GM18499 (cell line): ENCODE results near the gene TMEM121B.

Source experiments
- ATAC-seq: cut with Tn5 transposase; IDR thresholded peaks from one replicate; pipeline ENCODE4 v1.9.1; 2021; ENCODE audit warnings: moderate number of reproducible peaks; ENCODE audit not compliant: insufficient read depth, unreplicated experiment

Gene TMEM121B

DNA sequence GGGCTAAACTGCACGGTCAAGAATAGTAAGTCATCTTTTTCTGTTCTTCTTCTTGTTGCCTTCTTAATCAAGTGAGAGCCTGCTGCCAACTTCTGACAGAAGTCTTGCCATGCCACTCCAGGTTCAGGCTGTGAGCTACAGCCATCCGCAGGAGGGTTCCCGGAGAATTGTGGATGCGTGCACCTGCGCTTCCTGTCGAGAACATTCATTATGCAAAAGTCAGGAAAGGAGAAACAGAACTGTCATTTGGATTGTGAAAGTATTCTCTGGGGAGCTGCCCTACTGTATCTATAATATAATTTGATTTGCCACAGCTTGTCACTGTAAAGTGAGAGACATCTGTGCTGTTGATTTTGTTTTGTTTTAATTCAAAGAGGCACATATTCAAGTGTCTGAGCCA is 24.1 kb downstream of the TMEM121B start:
- no peak for ATAC-seq

DNA sequence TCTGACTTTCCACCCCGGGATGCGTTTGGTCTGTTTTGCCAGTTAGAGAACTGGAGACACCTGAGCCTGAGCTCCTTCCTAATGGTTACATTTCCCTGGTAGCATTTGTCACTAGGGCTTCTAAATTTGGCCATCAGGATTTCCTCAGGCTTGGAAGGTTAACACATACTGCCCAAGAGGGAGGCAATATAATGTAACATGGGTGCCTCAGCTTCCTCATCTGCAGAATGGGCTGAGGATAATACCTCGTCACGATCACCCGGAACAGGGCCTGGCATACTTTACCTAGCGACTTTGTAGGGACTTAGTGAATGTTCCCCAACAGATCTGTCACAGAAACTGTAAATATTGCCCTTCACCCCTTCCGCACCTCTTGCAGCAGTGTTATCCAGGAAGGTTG is 25.1 kb downstream of the TMEM121B start:
- ATAC-seq: no peak

DNA sequence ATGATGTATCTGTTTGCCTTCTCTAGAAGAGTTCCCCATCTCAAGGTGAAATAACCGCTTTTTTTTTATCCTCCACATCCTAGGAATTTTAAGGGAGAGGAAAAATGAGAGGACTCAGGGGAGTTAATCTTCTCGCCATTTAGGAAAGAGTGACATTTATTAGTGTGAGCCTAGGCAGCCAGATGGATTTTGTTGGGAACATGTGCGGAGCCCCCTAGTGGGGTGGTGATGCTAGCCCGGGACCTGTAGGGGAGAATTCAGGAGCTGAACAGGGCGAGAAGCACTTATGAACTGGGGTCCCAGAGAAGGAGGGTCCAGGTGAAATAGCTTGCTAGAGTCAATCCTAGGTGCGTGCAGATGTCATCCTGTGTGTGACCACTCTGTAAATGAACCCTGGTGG is 25.6 kb downstream of the TMEM121B start:
- ATAC-seq: no peak

DNA sequence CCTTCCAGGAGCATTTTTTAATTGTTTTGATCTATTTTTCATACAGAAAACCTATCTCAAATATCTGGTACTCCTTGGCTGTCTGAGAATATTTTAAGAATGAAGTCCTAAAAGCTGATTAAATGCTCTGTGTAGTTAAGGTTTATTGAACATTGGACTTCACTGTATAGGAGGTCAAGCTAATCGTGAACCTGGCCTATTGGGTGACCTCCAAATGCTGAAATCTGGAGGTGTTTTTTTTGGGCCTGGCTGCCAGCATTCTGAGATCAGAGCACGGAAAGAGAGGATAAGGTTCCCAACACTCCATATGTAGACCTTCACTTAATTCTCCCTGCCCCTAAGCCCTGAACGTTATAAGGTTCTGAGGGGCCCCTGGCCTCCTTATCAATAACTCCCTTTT is 28.1 kb downstream of the TMEM121B start:
- no peak for ATAC-seq

DNA sequence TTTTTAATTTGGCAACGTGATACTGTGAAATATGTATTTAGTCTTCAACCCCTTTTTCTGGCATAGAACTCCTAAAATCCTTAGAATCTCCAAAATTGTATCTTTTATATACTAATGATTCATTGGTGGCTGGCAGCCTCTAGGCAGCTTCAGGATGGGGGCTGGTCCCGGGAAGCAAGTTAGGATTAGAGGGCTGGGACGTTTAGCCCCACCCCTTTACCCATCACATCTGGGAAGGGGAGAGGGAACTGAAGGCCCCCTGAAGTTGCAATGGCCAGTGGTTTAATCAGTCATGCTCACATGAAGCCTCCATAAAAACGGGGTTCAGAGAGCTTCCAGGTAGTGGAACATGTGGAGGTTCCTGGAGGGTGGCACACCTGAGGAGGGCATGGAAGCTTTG is 29.3 kb downstream of the TMEM121B start:
- ATAC-seq: no peak

DNA sequence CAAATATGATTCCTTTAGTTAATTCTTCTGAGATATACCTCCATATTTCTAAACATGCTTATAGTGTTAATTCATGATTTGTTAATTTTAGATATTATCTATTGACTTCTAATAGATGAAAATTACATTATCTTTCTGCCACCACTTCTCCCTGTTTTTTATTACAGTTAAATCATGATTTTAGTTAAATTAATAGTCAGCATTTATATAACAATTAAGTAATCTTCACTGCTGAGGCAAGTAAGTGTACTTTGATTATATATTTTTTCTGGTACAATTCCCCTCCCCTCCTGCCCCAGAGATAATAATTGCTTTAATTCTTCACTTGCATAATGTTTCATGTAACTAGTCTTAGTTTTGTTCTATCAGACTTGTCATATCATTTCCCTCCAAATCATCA is 30.6 kb downstream of the TMEM121B start:
- no peak for ATAC-seq

DNA sequence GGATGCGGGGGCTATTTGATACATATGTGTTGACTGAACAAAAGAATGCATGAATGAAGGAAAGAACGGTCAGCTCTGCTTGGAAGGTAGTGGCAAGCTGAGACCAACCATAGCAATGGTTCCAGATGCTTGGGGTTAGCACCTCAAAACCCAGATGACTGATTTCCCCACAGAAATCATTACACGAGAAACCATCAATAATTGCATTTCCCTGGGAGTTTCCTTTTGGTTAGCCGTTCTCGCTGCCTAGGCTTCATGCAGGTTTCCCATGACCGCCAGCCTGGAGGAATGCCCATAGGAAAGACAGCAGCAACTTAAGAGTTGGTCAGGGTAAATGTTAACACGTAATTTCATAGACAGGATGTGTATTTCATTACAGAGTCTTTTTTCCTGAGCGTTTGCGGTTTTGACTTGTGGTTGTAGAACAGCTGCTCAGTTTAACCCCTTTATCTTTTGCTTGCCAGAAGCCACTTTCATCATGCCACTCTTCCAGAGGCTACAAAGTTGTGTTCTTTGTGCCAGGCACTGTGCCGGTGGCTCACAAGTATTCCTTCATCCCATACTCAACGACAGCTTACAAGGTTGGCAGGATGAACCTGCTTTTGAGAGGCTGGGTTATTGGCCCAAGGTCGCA is 33.5 kb downstream of the TMEM121B start:
- peak; percentile 43 for ATAC-seq

DNA sequence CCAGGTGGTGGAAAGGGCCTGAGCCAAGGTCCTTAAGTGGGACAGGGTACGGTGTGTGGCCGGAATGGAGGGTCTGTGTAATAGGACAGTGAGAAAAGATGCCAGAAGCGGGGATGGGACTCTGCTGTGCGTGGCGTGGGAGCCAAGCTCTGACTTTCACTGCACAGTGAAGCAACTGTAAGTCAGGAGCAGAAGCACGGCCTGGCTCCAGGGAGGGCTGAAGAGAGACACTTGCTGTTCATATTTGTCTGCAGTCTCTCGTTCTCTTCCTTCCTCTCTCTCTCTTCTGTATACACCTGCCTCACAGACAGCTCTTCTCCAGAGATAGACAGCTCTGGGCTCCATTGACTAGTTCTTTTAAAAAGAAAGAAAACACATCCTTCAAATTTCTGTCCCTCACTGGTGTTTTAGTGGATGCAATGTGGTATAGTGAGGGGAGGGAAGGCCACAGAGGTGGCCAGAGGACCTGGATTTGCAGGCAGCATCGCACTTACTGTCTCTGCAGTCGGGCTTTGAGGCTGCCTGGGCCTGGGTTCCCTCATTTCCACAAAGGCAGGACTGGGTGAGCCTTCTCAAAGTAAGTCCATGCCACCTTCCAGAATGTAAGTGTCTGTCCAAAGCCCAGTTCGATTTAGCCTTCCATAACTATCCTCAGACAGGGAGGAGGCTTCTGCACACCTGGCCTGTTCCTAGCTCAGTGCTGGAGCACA is 34.2 kb downstream of the TMEM121B start:
- no peak for ATAC-seq

DNA sequence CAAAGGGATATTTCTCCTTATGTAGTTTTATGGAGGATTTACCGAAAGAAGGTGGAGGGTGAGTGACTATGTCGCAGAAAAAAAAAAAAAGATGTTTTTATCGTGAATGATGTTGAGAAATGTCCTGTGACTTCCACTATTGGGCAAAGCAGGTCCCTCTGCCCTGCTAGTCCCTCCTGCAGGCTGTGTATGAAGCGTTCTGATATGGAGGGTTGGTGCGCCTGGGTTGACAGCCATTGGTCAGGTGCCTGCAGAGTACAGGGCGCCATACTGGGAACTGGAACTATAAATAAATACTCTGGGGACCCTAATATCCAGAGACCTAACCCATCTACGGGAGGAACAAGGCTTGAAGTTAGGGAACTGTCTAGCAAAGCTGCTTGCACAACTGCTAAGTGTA is 34.9 kb downstream of the TMEM121B start:
- no peak for ATAC-seq

DNA sequence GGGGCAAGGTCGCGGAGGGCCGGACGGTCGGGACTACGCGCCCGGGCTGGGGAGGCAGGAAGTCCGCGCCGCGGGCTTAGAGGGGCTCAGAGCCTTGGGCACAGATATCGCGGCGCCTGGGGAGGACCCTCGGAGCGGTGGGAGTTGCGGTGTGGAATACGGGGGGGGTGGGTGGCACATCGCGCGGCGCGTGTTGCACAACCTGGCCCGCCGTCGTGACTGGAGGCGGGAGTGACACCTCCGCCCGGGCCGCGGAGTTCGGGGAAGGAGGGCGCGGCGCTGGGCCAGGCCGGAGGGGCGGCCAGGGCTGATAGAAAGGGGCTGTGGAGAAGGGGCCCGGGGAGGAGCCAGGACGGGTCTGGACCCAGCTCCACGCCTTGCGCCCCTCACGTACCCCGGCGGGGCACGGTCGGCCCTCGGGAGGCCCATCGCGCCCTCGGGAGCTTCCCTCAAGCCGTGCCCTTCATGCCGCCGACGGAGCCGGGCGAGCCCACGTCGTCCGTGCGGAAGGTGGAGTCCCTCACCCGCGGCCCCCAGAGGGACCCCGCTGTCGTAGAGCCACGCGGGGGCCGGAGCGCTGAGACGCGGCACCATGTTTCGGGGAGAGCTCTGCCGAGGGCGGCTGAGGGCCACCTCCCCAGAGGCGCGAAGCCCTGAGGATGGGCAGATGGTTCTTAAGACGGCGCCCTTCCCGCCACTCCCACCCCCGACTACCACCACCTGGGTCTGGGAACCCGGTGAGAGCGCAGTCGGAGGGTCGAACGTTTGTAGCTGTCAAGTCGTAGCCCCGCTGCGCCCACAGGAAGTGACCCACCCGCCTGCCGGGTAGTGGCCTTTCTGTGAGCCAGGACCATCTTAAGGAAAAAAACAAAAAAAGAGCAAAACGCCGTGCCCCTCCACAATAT is 35.6 kb downstream of the TMEM121B start:
- no peak for ATAC-seq

DNA sequence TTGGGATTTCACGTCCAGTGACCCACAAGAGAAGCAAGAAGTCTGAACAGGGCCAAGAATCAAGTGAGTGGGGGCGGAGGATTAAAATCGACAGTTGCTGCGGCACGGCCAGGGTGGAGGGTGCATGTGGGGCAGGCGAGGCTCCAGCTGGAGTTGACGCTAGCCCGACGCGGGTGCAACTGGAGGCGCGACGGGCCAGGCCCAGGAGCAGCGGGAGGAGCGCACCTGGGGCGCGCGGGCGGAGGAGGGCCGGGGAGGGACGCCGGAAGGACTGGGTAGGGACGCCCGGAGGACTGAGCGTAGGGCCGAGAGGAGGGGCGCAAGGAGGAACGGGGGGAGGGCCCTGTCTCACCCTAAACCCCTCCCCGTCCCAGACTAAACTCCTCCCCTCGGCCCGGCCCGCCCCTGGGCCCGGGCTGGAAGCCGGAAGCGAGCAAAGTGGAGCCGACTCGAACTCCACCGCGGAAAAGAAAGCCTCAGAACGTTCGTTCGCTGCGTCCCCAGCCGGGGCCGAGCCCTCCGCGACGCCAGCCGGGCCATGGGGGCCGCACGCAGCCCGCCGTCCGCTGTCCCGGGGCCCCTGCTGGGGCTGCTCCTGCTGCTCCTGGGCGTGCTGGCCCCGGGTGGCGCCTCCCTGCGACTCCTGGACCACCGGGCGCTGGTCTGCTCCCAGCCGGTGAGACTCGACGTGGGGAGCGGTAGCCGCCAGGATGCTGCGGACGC is 36.4 kb downstream of the TMEM121B start, which contains the start of gene IL17RA:
Gene IL17RA (plus strand): TSS at position 447 of the 723 bp plus-strand sequence. CDS start 92 bp downstream, at position 539.
- peak; percentile 59 for ATAC-seq

DNA sequence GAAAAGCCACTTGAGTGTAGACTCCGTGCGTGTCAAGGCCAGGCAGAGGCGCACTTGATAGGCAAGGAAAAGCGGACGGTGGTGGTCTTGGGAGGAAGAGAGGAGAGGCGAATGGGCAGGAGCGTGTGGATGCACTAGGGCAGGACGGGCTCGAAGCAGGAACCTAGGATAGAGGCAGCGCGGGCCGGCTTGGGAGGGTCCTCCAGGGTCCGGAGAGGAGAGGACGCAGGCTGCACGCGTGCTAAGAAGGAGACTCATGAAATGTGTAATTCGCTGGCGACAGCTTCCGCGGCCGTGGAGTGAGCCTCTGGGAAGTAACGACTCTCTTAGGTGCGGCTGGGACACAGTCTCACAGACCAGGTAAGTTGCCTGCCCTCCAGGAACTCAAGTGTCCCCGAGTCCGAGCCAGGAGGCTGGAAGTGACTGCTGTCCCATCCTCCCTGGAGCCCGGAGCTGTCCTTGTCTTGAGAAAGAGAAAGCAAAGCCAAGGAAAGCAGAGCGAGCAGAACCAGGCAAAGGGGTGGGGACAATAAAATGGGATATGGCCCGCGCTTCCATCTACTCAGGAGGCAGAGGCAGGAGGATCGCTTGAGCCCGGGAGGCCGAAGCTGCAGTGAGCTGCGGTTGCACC is 37.2 kb downstream of the TMEM121B start:
- no peak for ATAC-seq

DNA sequence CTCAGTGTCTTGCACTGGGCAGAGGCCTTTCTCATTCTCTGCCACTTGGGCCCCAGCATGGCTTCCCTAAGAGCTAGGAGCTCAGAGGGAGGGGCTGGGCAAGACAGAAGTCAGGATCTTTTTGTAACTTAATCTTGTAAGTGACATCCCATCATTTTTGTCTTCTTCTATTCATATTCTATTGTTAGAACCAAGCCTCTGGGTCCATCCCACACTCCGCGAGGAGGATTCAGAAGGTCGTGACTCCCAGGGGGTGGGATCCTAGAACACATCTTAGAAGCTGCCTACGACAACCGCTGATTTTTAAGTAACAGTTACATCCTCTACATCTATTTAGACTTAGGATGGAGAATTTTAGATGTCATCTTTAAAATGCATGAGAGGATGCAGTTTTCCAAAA is 37.9 kb downstream of the TMEM121B start:
- no peak for ATAC-seq

DNA sequence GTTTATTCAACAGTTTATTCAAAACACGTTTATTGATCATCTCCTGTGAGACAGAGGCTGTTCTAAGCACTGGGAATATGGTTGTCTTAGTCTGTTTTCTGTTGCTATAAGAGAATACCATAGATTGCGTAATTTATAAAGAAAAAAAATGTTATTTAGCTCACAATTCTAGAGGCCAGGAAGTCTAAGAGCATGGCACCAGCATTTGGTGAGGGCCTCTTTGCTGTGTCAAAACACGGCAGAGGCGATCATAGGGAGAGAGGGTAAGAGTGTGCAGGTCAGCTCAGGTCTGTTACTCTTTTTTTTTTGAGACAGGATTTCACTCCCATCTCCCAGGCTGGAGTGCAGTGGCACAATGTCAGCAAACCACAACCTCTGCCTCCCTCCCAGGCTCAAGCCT is 41.6 kb downstream of the TMEM121B start:
- no peak for ATAC-seq

DNA sequence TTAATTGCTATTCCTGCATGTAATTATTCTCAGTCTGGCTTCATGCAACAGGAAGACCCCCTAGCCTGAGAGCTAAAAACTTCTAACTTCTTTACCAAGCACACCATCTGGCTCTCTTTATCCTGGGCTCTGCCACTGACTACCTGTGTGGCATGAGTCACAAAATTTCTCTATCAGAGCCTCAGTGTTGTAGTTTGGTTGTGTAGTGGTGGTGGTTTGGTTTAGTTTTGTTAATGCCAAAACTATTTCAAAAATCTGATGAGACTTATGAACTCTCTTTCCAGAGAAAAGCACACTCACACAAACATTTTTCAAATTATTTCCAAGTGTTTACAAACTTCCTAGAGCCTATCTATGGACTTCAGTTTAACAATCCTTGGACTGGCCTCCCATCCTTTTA is 43.9 kb downstream of the TMEM121B start:
- no peak for ATAC-seq

DNA sequence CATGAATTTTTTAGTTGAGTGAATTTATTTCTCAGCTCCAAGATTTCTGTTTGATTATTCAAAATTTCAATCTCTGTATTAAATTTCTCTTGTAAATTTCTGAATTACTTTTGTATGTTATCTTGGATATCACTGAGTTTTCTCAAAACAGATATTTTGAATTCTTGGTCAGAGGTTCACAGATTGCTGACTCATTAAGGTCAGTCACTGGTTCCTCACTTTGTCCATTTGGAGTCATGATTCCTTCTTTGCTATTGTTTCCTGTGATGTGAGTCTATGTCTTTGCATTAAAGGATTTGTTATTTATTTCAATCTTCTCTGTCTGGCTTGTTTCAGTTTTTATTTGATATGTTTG is 46.5 kb downstream of the TMEM121B start:
- no peak for ATAC-seq

DNA sequence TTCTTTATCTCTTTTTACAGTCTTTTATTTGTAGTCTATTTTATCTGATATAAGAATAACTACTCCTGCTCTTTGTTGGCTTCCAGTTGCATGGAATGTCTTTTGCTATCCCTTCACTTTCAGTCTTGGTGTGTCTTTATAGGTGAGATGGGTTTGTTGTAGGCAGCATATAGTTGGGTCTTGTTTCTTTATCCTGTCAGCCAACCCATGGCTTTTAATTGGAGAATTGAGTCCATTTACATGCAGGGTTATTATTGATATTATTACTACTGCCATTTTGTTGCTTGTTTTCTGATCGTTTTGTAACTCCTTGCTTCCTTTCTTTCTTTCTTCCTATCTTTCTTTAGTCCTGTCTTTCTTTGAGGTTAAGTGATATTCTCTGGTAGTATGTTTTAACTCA is 48.3 kb downstream of the TMEM121B start:
- ATAC-seq: no peak
